ENCODE data around the gene TTC17.
"Not testable (repeated sequence)": the region's sequence is repeated elsewhere in the genome, so short reads cannot be mapped to it uniquely, and the experiment has no call there.

TTC17 gene

DNA sequence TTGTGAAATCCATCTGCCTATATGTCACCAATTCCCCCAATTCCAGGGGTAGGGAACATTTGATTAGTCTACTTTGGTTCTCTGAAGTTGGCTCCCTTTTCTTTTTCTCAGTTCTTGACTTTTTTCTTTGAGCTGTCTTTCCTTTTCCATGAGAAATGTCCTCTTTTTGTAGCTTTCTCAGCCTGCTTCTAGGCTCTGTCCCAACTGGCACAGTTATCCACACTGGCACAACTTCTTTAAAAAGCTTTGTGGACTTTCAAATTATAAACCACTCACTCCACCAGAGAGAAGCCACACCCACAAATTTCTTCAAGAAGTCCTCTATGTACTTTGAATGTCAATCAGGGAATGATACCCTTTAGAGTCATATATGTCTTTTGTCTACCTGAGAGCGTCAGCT lies 100.5 kb downstream of the TTC17 start:
- Mint-ChIP-seq H3K27me3 (ENCODE audit: low read depth) (no peaks in the 10 kb centered on the region), H3K27ac (no peak overlapping the region), H3K9me3 (no peaks in the 10 kb centered on the region), H3K4me1 (ENCODE audit: low read depth) (no peaks in the 10 kb centered on the region), H3K36me3 (ENCODE audit: low read depth) (peaks cover 50% of the 10 kb centered on the region), H3K4me3 (no peak overlapping the region)

DNA sequence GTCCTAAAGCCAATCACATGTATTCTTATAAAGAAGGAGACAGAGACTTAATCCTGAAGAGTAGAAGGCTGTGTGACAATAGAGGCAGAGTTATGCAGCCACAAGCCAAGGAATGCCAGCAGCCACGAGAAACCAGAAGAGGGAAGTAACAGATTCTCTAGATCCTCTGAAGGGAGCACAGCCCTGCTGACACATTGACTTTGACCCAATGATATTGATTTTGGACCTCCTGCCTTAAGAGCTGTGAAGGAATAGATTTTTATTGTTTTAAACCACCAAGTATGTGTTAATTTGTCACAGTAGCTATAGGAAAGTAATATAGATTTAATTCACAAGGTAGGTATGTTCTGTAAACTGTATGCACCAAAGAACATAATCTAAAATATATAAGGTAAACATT lies 103.6 kb downstream of the TTC17 start:
- Mint-ChIP-seq H3K9me3 (peaks cover 12% of the 10 kb centered on the region), H3K27me3 (ENCODE audit: low read depth) (no peaks in the 10 kb centered on the region), H3K4me3 (no peak overlapping the region), H3K27ac (no peak overlapping the region), H3K36me3 (ENCODE audit: low read depth) (peaks cover 64% of the 10 kb centered on the region), H3K4me1 (ENCODE audit: low read depth) (no peaks in the 10 kb centered on the region)

DNA sequence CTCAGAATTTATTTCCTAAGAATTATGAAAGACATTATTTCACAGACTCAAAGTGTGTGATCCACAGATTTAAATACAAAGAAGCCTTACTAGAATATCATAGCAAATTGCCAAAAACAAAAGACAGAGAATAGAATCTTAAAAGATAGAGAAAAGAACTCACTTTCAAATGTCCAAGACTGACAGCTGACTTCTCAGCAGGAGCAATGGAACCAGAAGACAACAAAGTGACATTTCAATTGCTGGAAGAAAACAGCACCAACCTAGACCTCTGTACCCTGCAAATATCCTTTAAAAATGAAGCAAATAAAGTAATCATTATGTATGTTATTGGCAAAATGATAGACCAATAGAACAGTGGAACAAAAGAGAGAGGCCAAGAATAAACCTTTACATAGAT lies 109.2 kb downstream of the TTC17 start:
- Mint-ChIP-seq H3K9me3 (peaks cover 21% of the 10 kb centered on the region), H3K4me1 (ENCODE audit: low read depth) (no peaks in the 10 kb centered on the region), H3K27me3 (ENCODE audit: low read depth) (no peaks in the 10 kb centered on the region), H3K4me3 (no peak overlapping the region), H3K36me3 (ENCODE audit: low read depth) (peaks cover 59% of the 10 kb centered on the region), H3K27ac (no peak overlapping the region)

DNA sequence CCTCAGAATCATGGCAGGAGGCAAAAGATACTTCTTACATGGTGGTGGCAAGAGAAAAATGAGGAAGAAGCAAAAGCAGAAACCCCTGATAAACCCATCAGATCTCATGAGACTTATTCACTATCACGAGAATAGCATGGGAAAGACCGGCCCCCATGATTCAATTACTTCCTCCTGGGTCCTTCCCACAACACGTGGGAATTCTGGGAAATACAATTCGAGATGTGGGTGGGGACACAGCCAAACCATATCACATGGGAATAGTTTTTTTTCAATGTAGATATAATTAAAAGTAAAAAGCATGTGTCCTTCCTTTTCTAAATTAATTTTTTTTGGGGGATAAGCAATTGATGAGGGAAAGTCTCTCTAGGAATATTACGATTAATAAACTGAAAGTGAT lies 118.8 kb downstream of the TTC17 start:
- peaks cover 54% of the 10 kb centered on the region for H3K9me3 Mint-ChIP-seq
- H3K36me3 Mint-ChIP-seq (ENCODE audit: low read depth), result peaks cover 50% of the 10 kb centered on the region
- not testable (repeated sequence) for H3K27me3 Mint-ChIP-seq (ENCODE audit: low read depth); H3K27ac Mint-ChIP-seq; H3K4me3 Mint-ChIP-seq; H3K4me1 Mint-ChIP-seq (ENCODE audit: low read depth)

DNA sequence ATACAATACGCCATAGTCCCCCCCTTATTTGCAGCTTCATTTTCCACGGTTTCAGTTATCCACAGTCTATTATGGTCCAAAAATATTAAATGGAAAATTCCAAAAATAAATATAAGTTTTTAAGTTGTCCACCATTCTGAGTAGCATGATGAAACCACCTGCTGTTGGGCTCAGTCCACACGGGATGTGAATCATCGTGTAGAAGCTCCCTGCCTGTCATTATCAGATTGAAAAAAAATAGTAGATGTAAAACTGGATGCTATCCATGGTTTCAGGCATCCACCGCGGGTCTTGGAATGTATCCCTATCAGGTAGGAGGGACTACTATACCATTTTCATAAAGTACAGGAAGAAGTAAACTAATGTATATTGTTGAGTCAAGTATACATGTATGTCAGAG lies 127.4 kb downstream of the TTC17 start:
- no peaks in the 10 kb centered on the region for H3K27me3 Mint-ChIP-seq (ENCODE audit: low read depth)
- peaks cover 16% of the 10 kb centered on the region for H3K36me3 Mint-ChIP-seq (ENCODE audit: low read depth)
- no peak overlapping the region for H3K4me3 Mint-ChIP-seq
- no peaks in the 10 kb centered on the region for H3K4me1 Mint-ChIP-seq (ENCODE audit: low read depth)
- no peak overlapping the region for H3K27ac Mint-ChIP-seq
- H3K9me3 Mint-ChIP-seq, result peaks cover 10% of the 10 kb centered on the region

DNA sequence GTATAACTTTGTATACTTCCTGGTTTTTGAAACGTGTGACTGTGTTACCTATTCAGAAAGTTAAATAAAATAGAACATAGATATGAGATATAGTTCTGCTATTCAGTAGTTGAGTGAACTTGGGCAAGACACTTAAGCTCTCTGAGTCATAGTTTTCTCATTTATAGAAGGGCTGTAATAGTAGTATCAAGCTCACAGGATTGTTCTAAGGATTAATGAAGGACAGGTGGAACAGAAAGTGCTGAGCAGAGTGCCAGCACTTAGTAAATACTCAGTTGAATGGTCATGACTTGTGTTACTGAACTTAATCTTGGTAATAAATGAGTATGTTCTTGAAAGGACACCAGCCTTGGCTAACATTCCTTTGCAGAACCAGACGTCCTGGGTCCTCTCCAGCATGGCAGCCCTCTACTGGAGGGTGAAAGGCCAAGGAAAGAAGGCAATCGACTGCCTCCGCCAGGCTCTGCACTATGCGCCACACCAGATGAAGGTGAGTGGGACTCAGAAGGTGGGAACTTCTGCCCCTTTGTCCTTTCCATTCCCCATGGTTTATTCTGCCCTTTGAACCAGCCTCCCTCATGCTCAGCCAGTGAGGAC lies 131.2 kb downstream of the TTC17 start:
- H3K27me3 Mint-ChIP-seq (ENCODE audit: low read depth), result no peaks in the 10 kb centered on the region
- no peaks in the 10 kb centered on the region for H3K4me1 Mint-ChIP-seq (ENCODE audit: low read depth)
- no peak overlapping the region for H3K4me3 Mint-ChIP-seq
- no peak overlapping the region for H3K27ac Mint-ChIP-seq
- H3K36me3 Mint-ChIP-seq (ENCODE audit: low read depth), result peaks cover 31% of the 10 kb centered on the region
- H3K9me3 Mint-ChIP-seq, result no peaks in the 10 kb centered on the region

DNA sequence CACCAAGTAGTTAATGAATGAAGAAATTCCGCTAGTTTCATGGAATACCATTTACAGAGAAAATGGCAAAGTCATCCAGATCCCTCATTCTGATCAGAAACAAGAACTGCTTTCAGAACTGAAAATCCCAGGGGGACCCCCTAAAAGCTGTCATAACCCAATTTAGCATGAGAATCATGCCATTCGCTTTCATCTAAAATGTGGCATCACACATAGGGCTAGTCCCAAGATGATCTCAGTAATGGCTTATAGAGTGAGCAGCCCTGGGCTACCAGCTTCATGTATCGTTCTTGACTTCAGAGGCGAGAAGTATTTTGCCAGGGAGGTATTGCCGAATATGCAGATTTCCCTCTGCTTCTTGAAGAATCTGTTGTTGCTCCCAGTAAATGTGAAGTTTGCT lies 134.0 kb downstream of the TTC17 start:
- Mint-ChIP-seq H3K4me1 (ENCODE audit: low read depth) (no peaks in the 10 kb centered on the region), H3K4me3 (no peak overlapping the region), H3K9me3 (no peaks in the 10 kb centered on the region), H3K27ac (no peak overlapping the region), H3K36me3 (ENCODE audit: low read depth) (peaks cover 28% of the 10 kb centered on the region), H3K27me3 (ENCODE audit: low read depth) (no peaks in the 10 kb centered on the region)

DNA sequence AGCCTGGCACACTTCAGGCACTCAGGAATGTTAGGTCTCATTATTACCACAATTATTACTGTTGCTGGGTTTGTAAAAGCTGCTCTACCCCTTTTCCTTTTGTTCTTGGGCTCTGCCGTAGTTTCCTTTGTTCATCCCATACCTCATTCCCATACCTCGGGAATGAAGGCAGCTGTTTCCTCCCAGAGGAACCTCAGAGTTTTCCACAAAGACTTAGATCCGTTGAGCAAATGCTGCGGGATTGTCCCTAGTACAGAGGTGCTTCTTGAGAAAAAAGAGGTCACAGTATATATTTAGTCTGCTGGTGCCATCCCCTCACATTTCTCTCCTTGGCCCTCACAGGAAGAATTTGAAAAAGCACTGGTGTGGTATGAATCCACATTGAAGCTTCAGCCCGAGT lies 134.7 kb downstream of the TTC17 start:
- H3K9me3 Mint-ChIP-seq, result no peaks in the 10 kb centered on the region
- peaks cover 28% of the 10 kb centered on the region for H3K36me3 Mint-ChIP-seq (ENCODE audit: low read depth)
- H3K4me3 Mint-ChIP-seq, result no peak overlapping the region
- H3K4me1 Mint-ChIP-seq (ENCODE audit: low read depth), result no peaks in the 10 kb centered on the region
- no peaks in the 10 kb centered on the region for H3K27me3 Mint-ChIP-seq (ENCODE audit: low read depth)
- no peak overlapping the region for H3K27ac Mint-ChIP-seq

DNA sequence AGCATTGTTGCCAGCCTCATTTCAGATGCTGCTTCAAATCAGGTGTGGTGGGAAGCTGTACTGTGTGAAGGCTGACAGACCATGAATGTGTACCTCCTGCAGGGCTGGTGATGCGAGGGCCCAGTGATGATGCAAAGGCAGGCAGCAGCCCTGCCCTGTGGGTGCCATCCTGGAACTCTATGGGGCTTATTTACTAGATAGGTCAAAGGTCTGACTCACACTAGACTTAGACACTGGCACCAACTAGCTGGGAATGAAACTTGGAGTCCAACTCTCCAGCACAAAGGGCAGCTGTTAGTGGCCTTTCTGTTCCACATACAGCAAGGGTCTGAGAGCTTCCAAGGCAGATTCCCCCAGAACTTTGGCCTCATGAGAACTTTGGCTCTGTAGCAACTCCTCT lies 138.4 kb downstream of the TTC17 start:
- peaks cover 16% of the 10 kb centered on the region for H3K36me3 Mint-ChIP-seq (ENCODE audit: low read depth)
- H3K4me3 Mint-ChIP-seq, result no peak overlapping the region
- no peaks in the 10 kb centered on the region for H3K9me3 Mint-ChIP-seq
- no peaks in the 10 kb centered on the region for H3K4me1 Mint-ChIP-seq (ENCODE audit: low read depth)
- H3K27me3 Mint-ChIP-seq (ENCODE audit: low read depth), result peaks cover 6% of the 10 kb centered on the region
- H3K27ac Mint-ChIP-seq, result no peak overlapping the region

DNA sequence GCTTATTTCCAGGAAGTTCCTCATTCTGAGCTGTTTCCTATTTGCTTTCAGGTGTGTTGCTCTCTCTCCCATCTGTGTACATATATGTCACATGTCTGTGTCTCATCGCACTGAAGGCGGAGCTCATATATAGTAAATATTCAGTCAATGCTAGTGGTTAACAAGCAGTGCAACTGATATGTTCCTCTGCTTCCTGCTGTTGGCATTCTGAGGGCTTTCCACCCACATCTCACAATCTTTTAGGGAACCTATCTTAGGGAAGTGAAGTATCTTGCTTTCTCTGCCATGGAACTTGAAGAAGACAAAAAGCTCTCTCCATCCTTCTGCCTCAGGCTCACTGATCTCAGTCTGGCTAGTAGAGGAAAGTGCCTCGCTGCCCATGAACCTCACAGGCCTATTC lies 139.8 kb downstream of the TTC17 start:
- H3K27me3 Mint-ChIP-seq (ENCODE audit: low read depth), result peaks cover 6% of the 10 kb centered on the region
- no peak overlapping the region for H3K4me3 Mint-ChIP-seq
- no peaks in the 10 kb centered on the region for H3K9me3 Mint-ChIP-seq
- H3K36me3 Mint-ChIP-seq (ENCODE audit: low read depth), result peaks cover 5% of the 10 kb centered on the region
- H3K27ac Mint-ChIP-seq, result peak overlapping the region; percentile 28
- no peaks in the 10 kb centered on the region for H3K4me1 Mint-ChIP-seq (ENCODE audit: low read depth)

DNA sequence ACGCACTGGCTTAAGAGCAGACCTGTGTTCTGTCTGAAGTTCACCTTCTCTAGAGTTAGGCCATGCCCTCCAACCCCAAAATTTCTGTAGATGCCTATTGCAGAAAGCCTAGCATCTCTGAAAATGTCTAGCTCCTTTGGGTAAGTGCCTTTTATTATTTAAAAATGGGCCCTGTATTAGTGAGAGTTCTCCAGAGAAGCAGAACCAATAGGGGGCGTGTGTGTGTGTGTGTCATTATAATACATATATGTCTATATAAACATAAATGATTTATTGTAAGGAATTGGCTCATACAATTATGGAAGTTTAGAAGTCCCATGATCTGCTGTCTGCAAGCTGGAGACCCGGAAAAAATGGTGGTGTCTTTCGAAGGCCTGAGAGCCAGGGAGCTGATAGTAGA lies 144.7 kb downstream of the TTC17 start:
- Mint-ChIP-seq H3K4me1 (ENCODE audit: low read depth) (peaks cover 5% of the 10 kb centered on the region), H3K4me3 (no peak overlapping the region), H3K36me3 (ENCODE audit: low read depth) (no peaks in the 10 kb centered on the region)

DNA sequence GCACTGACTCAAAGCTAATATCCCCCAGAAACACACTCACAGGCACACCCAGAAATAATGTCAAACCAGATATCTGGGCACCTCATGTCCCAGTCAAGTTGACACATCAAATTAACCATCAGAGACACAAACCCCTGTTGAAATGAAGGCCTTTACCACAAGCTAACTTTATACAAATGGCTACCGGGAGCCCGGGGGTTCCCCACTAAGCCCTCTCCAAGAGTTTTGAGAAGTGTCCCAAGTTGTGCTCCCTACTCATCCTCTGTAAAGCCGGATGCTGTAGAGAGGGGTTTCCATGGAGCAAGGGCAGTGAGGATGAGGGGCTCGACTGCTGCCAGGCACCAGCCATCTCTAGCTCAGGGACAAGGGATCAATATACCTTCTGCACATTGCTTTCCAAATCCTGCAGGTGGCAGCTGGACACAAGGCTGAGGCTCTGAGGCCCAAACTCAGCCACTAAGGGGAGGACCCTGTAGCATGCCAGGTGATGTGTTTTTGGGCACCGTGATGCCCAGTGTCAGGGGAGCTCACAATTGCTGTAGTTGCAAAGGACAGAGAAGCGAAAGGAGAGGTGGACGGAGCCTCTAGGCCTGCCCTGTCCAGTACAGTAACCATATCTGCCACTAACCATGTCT lies 145.7 kb downstream of the TTC17 start:
- Mint-ChIP-seq H3K27ac (no peak overlapping the region), H3K4me3 (no peak overlapping the region), H3K4me1 (ENCODE audit: low read depth) (peaks cover 7% of the 10 kb centered on the region), H3K36me3 (ENCODE audit: low read depth) (no peaks in the 10 kb centered on the region), H3K9me3 (no peaks in the 10 kb centered on the region), H3K27me3 (ENCODE audit: low read depth) (peaks cover 6% of the 10 kb centered on the region)

More for the DNA sequence above, 144.7 kb downstream of the TTC17 start:
- H3K27me3 Mint-ChIP-seq (ENCODE audit: low read depth), result peaks cover 6% of the 10 kb centered on the region
- no peaks in the 10 kb centered on the region for H3K9me3 Mint-ChIP-seq
- H3K27ac Mint-ChIP-seq, result no peak overlapping the region

DNA sequence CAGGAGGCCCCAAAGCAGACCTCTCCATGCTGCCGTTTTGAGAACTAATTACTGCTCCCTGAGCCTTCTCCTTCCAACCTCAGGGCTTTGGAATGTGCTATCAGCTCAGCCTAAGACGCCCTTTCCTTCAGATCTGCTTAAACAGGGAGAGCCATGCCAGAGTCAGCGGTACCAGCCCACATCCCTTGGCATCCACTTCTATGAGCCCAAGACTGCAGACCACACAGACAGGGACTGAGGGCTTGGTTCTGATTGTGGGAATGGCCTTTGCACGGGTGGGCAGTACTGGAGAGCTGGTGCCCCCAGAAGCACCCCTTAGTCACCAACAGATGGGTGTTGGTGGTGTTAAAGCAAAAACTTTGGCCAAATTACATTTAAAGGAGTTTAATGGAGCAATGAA lies 146.5 kb downstream of the TTC17 start:
- no peak overlapping the region for H3K4me3 Mint-ChIP-seq
- H3K36me3 Mint-ChIP-seq (ENCODE audit: low read depth), result no peaks in the 10 kb centered on the region
- peaks cover 7% of the 10 kb centered on the region for H3K4me1 Mint-ChIP-seq (ENCODE audit: low read depth)
- H3K27ac Mint-ChIP-seq, result no peak overlapping the region
- peaks cover 6% of the 10 kb centered on the region for H3K27me3 Mint-ChIP-seq (ENCODE audit: low read depth)
- H3K9me3 Mint-ChIP-seq, result no peaks in the 10 kb centered on the region

DNA sequence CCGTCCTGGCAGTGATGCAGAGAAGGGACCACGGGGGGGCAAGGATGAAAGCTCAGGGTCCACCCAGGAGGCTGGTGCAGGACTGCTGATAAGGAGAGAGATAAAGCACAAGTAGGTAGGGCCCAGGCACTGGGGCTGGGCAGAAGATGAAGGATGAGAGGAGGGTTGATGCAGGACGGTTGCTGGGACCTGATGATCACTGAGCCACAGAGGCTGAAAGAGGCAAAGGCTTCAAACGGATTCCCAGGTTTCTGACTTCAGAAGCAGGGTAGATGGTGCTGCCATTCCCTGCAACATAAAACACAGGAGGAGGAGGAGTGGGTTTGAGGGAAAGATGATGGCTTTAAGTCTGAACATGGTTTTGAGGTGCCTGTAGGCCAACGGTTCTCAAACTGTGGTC lies 148.5 kb downstream of the TTC17 start:
- Mint-ChIP-seq H3K36me3 (ENCODE audit: low read depth) (no peaks in the 10 kb centered on the region), H3K4me3 (no peak overlapping the region), H3K27ac (no peak overlapping the region), H3K4me1 (ENCODE audit: low read depth) (peaks cover 7% of the 10 kb centered on the region), H3K9me3 (no peaks in the 10 kb centered on the region), H3K27me3 (ENCODE audit: low read depth) (no peaks in the 10 kb centered on the region)

DNA sequence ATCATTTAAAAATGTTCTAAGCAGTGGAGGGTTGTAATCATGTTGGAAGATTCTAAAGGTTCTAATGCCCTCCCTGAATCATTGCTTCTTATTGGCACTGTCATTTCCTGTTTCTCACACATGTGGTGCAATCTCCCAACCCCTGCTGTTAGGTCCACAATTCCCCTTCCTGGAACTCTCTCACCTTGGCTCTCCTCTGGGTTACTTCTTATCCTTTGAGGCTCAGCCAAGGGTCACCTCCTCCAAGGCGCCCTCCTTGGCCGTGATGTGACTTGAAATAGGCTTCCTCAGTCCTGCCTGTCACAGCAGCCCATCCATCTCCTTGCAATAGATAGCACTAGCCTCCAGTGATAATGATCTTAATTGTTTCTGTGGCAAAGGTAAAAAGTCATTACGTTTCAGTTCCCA lies 149.8 kb downstream of the TTC17 start:
- Mint-ChIP-seq H3K36me3 (ENCODE audit: low read depth) (no peaks in the 10 kb centered on the region), H3K9me3 (no peaks in the 10 kb centered on the region), H3K27me3 (ENCODE audit: low read depth) (no peaks in the 10 kb centered on the region), H3K4me3 (no peak overlapping the region), H3K4me1 (ENCODE audit: low read depth) (peaks cover 7% of the 10 kb centered on the region), H3K27ac (no peak overlapping the region)

DNA sequence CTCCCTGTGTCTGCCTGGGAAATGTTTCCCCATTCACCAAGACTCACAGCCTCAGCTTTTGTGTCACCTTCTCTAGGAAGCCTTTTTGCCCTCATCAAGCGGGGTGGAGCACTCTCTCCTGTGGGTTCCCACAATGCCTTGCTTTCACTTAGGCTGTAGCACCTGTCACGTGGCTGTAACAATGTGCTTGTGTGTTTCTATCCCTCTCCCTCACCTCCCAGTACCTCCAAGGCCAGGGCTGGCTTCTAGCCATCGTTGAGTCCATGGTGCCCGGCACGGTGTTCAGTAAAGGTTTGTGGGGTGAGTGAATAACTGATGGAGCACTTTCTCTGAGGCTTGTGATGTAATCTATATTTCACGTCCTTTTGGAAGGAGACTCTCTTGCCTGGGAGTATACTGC lies 153.2 kb downstream of the TTC17 start:
- no peaks in the 10 kb centered on the region for H3K36me3 Mint-ChIP-seq (ENCODE audit: low read depth)

More for the DNA sequence above, 153.2 kb downstream of the TTC17 start:
- H3K4me3 Mint-ChIP-seq, result no peak overlapping the region
- no peaks in the 10 kb centered on the region for H3K9me3 Mint-ChIP-seq
- peaks cover 7% of the 10 kb centered on the region for H3K4me1 Mint-ChIP-seq (ENCODE audit: low read depth)
- no peaks in the 10 kb centered on the region for H3K27me3 Mint-ChIP-seq (ENCODE audit: low read depth)
- no peak overlapping the region for H3K27ac Mint-ChIP-seq
